ENCODE measurements around the gene ING1. TPM values are rescaled to one million over a fixed set of nuclear protein-coding genes. Genes with fewer than 3 reads are reported as not detected.

Gene ING1
- total RNA-seq, 1 donor from 2014 or later: 16.2 TPM

- intact Hi-C loops (cut with micrococcal nuclease): loop anchor here (1.0 to 10.0 kb wide), 8 partner anchors 9 to 1870 kb away; partner anchors contain the start of genes ANKRD10, CARS2, RAB20 and TUBGCP3
Measured at GRCh38 chr13:110714797-110715394, 1.4 kb downstream of the ING1 start.

- intact Hi-C loops (cut with micrococcal nuclease): loop anchor here (1.0 to 10.0 kb wide), 8 partner anchors 9 to 1869 kb away; partner anchors contain the start of genes ANKRD10, CARS2, RAB20 and TUBGCP3
Measured at GRCh38 chr13:110715395-110716246, 2.1 kb downstream of the ING1 start.

GRCh38 chr13:110716247-110716515, 2.7 kb downstream of the ING1 start:
- intact Hi-C loops (cut with micrococcal nuclease): loop anchor here (5.0 to 10.0 kb wide), 2 partner anchors 101 to 1869 kb away; partner anchors contain the start of gene TUBGCP3

GRCh38 chr13:110719036-110719710, 5.7 kb downstream of the ING1 start:
- intact Hi-C loops (cut with micrococcal nuclease): loop anchor here (5.0 to 10.0 kb wide), 2 partner anchors 98 to 1866 kb away; partner anchors contain the start of gene TUBGCP3

- intact Hi-C loops (cut with micrococcal nuclease): no loop called here
Measured at GRCh38 chr13:110722971-110723370, 9.5 kb downstream of the ING1 start.

GRCh38 chr13:110723598-110723997, 10.1 kb downstream of the ING1 start:
- intact Hi-C loops (cut with micrococcal nuclease): no loop called here

- intact Hi-C loops (cut with micrococcal nuclease): loop anchor here (1.0 kb wide), 1 partner anchor 11 kb away; no protein-coding TSS in a partner anchor
Measured at GRCh38 chr13:110726153-110726552, 12.7 kb downstream of the ING1 start.

- intact Hi-C loops (cut with micrococcal nuclease): loop anchor here (1.0 kb wide), 1 partner anchor 11 kb away; no protein-coding TSS in a partner anchor
Measured at GRCh38 chr13:110726726-110727125, 13.2 kb downstream of the ING1 start.

- intact Hi-C loops (cut with micrococcal nuclease): no loop called here
Measured at GRCh38 chr13:110731072-110731471, 17.6 kb downstream of the ING1 start.

- intact Hi-C loops (cut with micrococcal nuclease): no loop called here
Measured at GRCh38 chr13:110734561-110734960, 21.1 kb downstream of the ING1 start.

GRCh38 chr13:110737555-110737954, 24.1 kb downstream of the ING1 start:
- intact Hi-C loops (cut with micrococcal nuclease): no loop called here

GRCh38 chr13:110743687-110744086, 30.2 kb downstream of the ING1 start:
- intact Hi-C loops (cut with micrococcal nuclease): no loop called here

- intact Hi-C loops (cut with micrococcal nuclease): no loop called here
Measured at GRCh38 chr13:110746438-110746837, 32.9 kb downstream of the ING1 start.

GRCh38 chr13:110748271-110748670, 34.8 kb downstream of the ING1 start:
- intact Hi-C loops (cut with micrococcal nuclease): no loop called here

- intact Hi-C loops (cut with micrococcal nuclease): no loop called here
Measured at GRCh38 chr13:110756219-110756631, 42.7 kb downstream of the ING1 start.

GRCh38 chr13:110757296-110757695, 43.8 kb downstream of the ING1 start:
- intact Hi-C loops (cut with micrococcal nuclease): no loop called here

GRCh38 chr13:110758195-110758805, 44.8 kb downstream of the ING1 start:
- intact Hi-C loops (cut with micrococcal nuclease): no loop called here

- intact Hi-C loops (cut with micrococcal nuclease): no loop called here
Measured at GRCh38 chr13:110759710-110760109, 46.2 kb downstream of the ING1 start.

- intact Hi-C loops (cut with micrococcal nuclease): no loop called here
Measured at GRCh38 chr13:110760611-110761010, 47.1 kb downstream of the ING1 start.

GRCh38 chr13:110766671-110767430, 53.4 kb downstream of the ING1 start:
- intact Hi-C loops (cut with micrococcal nuclease): no loop called here

GRCh38 chr13:110767476-110767875, 54.0 kb downstream of the ING1 start:
- intact Hi-C loops (cut with micrococcal nuclease): no loop called here

Measured in T-helper 2 cell treated with Interferon-gamma antibody and Interleukin-4, amounts not matched to agents 100 ng/mL and 5 ng/mL, for 36 hours (primary cell).